ENCODE data around the gene PCSK5. TPM values are rescaled to one million over a fixed set of nuclear protein-coding genes. Genes with fewer than 3 reads are reported as not detected.

The PCSK5 gene
- total and polyA plus RNA-seq, 2 donors (not counting 1 experiment from before 2014, with no cell fraction given): 0.09 TPM; not detected in 1

DNA sequence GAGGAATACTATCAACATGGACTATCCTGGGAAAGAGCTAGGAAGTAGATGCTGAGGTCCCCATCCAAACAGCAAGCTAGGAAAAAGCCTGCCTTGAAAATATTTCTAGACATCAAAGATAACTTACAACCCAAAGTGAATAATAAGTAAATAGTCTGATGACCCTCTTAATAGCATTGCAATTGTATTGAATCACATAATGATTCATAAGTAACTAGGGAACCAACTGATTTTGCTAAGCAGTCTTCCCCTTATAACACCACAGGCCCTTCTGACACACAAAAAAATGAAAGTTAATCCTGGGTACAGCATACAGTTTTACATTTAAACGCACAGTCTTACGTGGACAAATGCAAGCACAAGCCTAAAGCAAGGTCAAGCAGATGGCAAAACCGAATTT, 304.4 kb downstream of the PCSK5 start:
- H3K4me2 ChIP-seq (replicated peaks; ENCODE audit: low read depth, low read length, poor library complexity, severe bottlenecking): no peak overlapping the region
- ChIA-PET POLR2A (no interaction called here), CTCF (no interaction called here)
- no peaks in the 10 kb centered on the region for H3K4me1 ChIP-seq (ENCODE audit: control insufficient read depth in 2 of 2, insufficient read depth in 2 of 2, low read length in 2 of 2)
- H3K36me3 ChIP-seq (replicated peaks in 1 of 2; ENCODE audit: control extremely low read depth in 1 of 2, control insufficient read depth in 1 of 2, extremely low read depth in 1 of 2, insufficient read depth in 2 of 2, low read length in 1 of 2): no peaks in the 10 kb centered on the region
- ATAC-seq (ENCODE audit: low read depth): no peak
- H3K79me2 ChIP-seq (ENCODE audit: control insufficient read depth, insufficient read depth, low read length): no peaks in the 10 kb centered on the region
- DNase-seq: no peak
- Mint-ChIP-seq H3K27me3 (peaks cover 2% of the 10 kb centered on the region), H3K4me3 (no peak overlapping the region), H3K4me1 (no peaks in the 10 kb centered on the region), H3K27ac (no peak overlapping the region), H3K9me3 (ENCODE audit: insufficient read depth) (no peaks in the 10 kb centered on the region)
- H2AFZ ChIP-seq (ENCODE audit: insufficient read depth, low read depth, low read length, poor library complexity, severe bottlenecking): no peak overlapping the region
- whole genome bisulfite sequencing (ENCODE audit: insufficient coverage): 84% methylated on average over 3 of the region's 3 CpGs
- no peak overlapping the region for H3K4me3 ChIP-seq (ENCODE audit: control extremely low read depth in 1 of 5, extremely low read depth in 1 of 5, insufficient read depth in 1 of 5, low read depth in 2 of 5, low read length in 4 of 5)
- H3K9ac ChIP-seq (ENCODE audit: low read length): no peak overlapping the region
- intact Hi-C loops (cut with micrococcal nuclease): no loop called here
- no peak for TF ChIP-seq EZH2 (IDR thresholded peaks at IDR 0.05; ENCODE audit: borderline replicate concordance, insufficient read depth, low read depth, low read length, poor library complexity, severe bottlenecking)
- no peak for TF ChIP-seq CTCF (IDR thresholded peaks at IDR 0.05)
- H3K27ac ChIP-seq (ENCODE audit: low read length in 2 of 2): no peak overlapping the region
- no peaks in the 10 kb centered on the region for H3K27me3 ChIP-seq (replicated peaks in 1 of 4; ENCODE audit: control extremely low read depth in 1 of 4, control insufficient read depth in 3 of 4, insufficient read depth in 4 of 4, low read length in 3 of 4)
- H4K20me1 ChIP-seq (ENCODE audit: control insufficient read depth, insufficient read depth, low read length, poor library complexity, severe bottlenecking): no peaks in the 10 kb centered on the region
- no peaks in the 10 kb centered on the region for H3K9me3 ChIP-seq (ENCODE audit: control extremely low read depth in 1 of 3, control insufficient read depth in 2 of 3, insufficient read depth in 1 of 3, low read length in 2 of 3)

- no peaks in the 10 kb centered on the region for H3K9me3 ChIP-seq (ENCODE audit: control extremely low read depth in 1 of 3, control insufficient read depth in 2 of 3, insufficient read depth in 1 of 3, low read length in 2 of 3)
- no peak overlapping the region for H3K9ac ChIP-seq (ENCODE audit: low read length)
- DNase-seq (no peak), ATAC-seq (ENCODE audit: low read depth) (no peak)
- H3K27me3 ChIP-seq (replicated peaks in 1 of 4; ENCODE audit: control extremely low read depth in 1 of 4, control insufficient read depth in 3 of 4, insufficient read depth in 4 of 4, low read length in 3 of 4): no peaks in the 10 kb centered on the region
- TF ChIP-seq CTCF (IDR thresholded peaks at IDR 0.05): no peak
- TF ChIP-seq EZH2 (IDR thresholded peaks at IDR 0.05; ENCODE audit: borderline replicate concordance, insufficient read depth, low read depth, low read length, poor library complexity, severe bottlenecking): no peak
- ChIA-PET CTCF (no interaction called here), POLR2A (no interaction called here)
- H3K79me2 ChIP-seq (ENCODE audit: control insufficient read depth, insufficient read depth, low read length): no peaks in the 10 kb centered on the region
- no peaks in the 10 kb centered on the region for H4K20me1 ChIP-seq (ENCODE audit: control insufficient read depth, insufficient read depth, low read length, poor library complexity, severe bottlenecking)
- WGBS (ENCODE audit: insufficient coverage): no CpG with 5 or more reads among the region's 2 CpGs
- Mint-ChIP-seq H3K27me3 (peaks cover 8% of the 10 kb centered on the region), H3K4me3 (no peak overlapping the region), H3K27ac (no peak overlapping the region), H3K4me1 (no peaks in the 10 kb centered on the region), H3K9me3 (ENCODE audit: insufficient read depth) (no peaks in the 10 kb centered on the region)
- no peak overlapping the region for H3K4me3 ChIP-seq (ENCODE audit: control extremely low read depth in 1 of 5, extremely low read depth in 1 of 5, insufficient read depth in 1 of 5, low read depth in 2 of 5, low read length in 4 of 5)
- H3K36me3 ChIP-seq (replicated peaks in 1 of 2; ENCODE audit: control extremely low read depth in 1 of 2, control insufficient read depth in 1 of 2, extremely low read depth in 1 of 2, insufficient read depth in 2 of 2, low read length in 1 of 2): no peaks in the 10 kb centered on the region
- H3K4me2 ChIP-seq (replicated peaks; ENCODE audit: low read depth, low read length, poor library complexity, severe bottlenecking): no peak overlapping the region
- no peak overlapping the region for H3K27ac ChIP-seq (ENCODE audit: low read length in 2 of 2)
- intact Hi-C loops (cut with micrococcal nuclease): no loop called here
- no peaks in the 10 kb centered on the region for H3K4me1 ChIP-seq (ENCODE audit: control insufficient read depth in 2 of 2, insufficient read depth in 2 of 2, low read length in 2 of 2)
- no peak overlapping the region for H2AFZ ChIP-seq (ENCODE audit: insufficient read depth, low read depth, low read length, poor library complexity, severe bottlenecking)
Measured at GRCh38 chr9:76198336-76198735, 307.9 kb downstream of the PCSK5 start.
